Kidney epithelial cell (primary cell): ENCODE measurements around the gene CACNA2D1. TPM values are rescaled to one million over a fixed set of nuclear protein-coding genes. Genes with fewer than 3 reads are reported as not detected.
A peak's percentile ranks its signal among the peaks of the same experiment; 100 is the strongest.

ENCODE experiments used
- DNase-seq: peaks from one replicate; pipeline ENCODE4 v3.0.0-alpha.2; 2010; ENCODE audit warnings: low read depth
- H3K27me3 ChIP-seq: 2 replicates; pipeline ENCODE4 v1.6.0; 2011; ENCODE audit warnings: low read length; ENCODE audit not compliant: control insufficient read depth, insufficient read depth
- H3K36me3 ChIP-seq: 2 replicates; pipeline ENCODE4 v1.5.1; 2011; ENCODE audit warnings: low read length; ENCODE audit not compliant: control insufficient read depth, insufficient read depth
- H3K4me3 ChIP-seq: 2 replicates; pipeline ENCODE4 v1.5.1; 2011; ENCODE audit warnings: low read depth, mild to moderate bottlenecking, control low read depth, low read length
- total RNA-seq: library from RNA; depleted of rRNA; stranded (reverse); fragments of >200 nt; gene quantifications from 2 replicates; pipeline ENCODE4 v1.2.3, GENCODE V29; 2015
- TF ChIP-seq, protein P1 (sequence below): IDR thresholded peaks from 2 replicates; pipeline ENCODE4 v1.5.1; 2011; ENCODE audit warnings: mild to moderate bottlenecking, moderate library complexity, low read length, control low read depth, inconsistent platforms; ENCODE audit not compliant: insufficient read depth, poor library complexity, severe bottlenecking

The CACNA2D1 gene
- total RNA-seq, 1 donor from 2014 or later: 5.9 TPM

DNA sequence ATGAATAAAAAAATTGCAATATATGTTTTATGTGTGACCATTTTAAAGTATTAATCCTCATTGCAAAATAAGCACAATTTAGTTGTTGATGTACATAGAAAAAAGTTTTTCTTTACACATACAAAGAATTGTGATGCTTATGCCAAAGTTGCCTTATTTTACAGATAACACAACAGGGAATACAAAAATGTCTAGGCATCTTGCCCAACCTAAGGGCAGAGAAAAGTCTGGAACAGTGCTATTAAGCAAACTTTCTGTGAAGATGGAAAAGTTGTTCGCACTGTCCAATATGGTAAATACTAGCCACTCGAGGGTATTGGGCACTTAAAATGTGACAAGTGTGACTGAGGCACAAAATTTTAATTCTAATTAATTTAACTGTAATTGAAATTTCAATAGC is 483.6 kb downstream of the CACNA2D1 start:
- DNase-seq: no peak
- Histone ChIP-seq H3K4me3 (no peak overlapping the region), H3K27me3 (no peaks in the 10 kb centered on the region), H3K36me3 (no peaks in the 10 kb centered on the region)
- TF ChIP-seq, protein P1, sequence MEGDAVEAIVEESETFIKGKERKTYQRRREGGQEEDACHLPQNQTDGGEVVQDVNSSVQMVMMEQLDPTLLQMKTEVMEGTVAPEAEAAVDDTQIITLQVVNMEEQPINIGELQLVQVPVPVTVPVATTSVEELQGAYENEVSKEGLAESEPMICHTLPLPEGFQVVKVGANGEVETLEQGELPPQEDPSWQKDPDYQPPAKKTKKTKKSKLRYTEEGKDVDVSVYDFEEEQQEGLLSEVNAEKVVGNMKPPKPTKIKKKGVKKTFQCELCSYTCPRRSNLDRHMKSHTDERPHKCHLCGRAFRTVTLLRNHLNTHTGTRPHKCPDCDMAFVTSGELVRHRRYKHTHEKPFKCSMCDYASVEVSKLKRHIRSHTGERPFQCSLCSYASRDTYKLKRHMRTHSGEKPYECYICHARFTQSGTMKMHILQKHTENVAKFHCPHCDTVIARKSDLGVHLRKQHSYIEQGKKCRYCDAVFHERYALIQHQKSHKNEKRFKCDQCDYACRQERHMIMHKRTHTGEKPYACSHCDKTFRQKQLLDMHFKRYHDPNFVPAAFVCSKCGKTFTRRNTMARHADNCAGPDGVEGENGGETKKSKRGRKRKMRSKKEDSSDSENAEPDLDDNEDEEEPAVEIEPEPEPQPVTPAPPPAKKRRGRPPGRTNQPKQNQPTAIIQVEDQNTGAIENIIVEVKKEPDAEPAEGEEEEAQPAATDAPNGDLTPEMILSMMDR: no peak

DNA sequence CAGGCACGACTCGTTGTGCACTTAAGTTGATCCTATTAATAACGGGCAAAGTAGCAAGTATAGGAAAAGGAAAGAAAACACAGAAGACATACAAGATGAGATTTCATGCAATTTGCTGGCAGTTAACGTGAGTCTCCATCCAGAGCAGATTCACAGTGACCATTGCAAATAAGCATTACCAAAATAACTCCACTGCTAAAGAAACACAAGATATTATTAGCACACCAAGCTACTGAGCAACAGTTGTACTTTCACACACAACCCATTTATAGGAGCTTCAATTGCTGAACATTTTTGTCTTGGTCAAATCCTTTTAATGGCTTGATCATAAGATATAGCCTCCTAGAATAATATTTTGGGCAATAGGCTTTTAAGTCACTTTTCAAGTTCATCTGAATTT is 486.1 kb downstream of the CACNA2D1 start:
- DNase-seq: no peak
- H3K4me3 ChIP-seq: no peak overlapping the region
- H3K27me3 ChIP-seq: no peaks in the 10 kb centered on the region
- TF ChIP-seq, protein P1: no peak
- H3K36me3 ChIP-seq: no peaks in the 10 kb centered on the region

DNA sequence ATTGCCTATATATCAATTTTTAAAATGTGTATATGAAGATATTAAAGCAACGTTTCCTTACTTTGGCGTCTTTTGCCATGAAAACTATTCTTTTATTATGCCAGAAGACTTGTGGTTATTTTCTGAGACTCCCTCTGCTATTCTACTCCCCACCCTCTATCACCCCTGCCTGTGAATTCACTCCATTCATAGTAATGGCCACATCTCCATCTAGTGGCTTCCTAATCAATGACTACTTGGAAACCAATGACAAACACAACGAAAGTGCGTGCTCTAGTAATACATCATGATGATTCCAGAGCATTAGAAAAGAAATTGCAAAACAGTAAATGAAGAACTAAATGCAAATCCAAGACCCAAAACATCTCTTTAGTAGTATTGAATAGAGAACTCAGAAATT is 487.1 kb downstream of the CACNA2D1 start:
- Histone ChIP-seq H3K36me3 (no peaks in the 10 kb centered on the region), H3K27me3 (no peaks in the 10 kb centered on the region), H3K4me3 (no peak overlapping the region)
- DNase-seq: no peak
- TF ChIP-seq, protein P1: peak; percentile 54

DNA sequence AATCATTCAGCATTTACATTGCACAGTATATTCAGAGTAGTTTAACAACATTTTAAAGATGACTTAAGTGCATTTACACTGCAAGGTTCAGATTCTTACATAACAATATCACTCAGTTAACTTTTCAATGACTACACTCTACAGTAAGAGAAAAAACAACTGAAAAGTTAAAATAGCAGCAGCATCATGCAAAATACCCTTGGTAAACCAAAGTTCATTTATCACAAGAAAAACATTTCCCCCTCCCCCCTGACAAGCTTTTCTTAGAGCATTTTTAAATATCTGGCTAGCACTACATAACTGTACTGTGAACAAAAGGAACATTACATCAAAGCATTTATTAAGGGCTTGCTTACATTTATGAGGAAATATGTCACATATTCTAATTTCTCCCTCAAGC is 494.3 kb downstream of the CACNA2D1 start:
- Histone ChIP-seq H3K36me3 (no peaks in the 10 kb centered on the region), H3K4me3 (no peak overlapping the region), H3K27me3 (no peaks in the 10 kb centered on the region)
- TF ChIP-seq, protein P1: no peak
- DNase-seq: no peak

DNA sequence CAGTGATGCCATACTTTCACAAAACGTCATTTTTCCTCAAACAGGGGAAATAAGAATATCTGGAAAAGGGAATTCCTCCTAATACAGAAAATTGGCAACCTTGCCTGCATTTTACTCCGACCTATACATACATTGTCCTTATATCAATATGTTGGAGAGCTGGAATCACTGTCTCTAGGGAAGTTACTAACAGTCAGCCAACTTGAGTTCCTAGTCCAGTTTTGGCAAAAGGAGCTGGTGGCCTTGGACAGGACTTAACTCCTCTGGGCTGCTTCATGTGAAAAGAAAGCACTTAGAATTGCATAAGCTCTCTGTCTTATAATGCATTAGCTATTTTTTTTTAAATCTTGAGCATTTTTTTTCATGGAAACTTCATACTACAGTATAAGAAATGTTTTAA is 499.5 kb downstream of the CACNA2D1 start:
- no peak for DNase-seq
- Histone ChIP-seq H3K4me3 (no peak overlapping the region), H3K36me3 (no peaks in the 10 kb centered on the region), H3K27me3 (no peaks in the 10 kb centered on the region)
- TF ChIP-seq, protein P1: no peak

DNA sequence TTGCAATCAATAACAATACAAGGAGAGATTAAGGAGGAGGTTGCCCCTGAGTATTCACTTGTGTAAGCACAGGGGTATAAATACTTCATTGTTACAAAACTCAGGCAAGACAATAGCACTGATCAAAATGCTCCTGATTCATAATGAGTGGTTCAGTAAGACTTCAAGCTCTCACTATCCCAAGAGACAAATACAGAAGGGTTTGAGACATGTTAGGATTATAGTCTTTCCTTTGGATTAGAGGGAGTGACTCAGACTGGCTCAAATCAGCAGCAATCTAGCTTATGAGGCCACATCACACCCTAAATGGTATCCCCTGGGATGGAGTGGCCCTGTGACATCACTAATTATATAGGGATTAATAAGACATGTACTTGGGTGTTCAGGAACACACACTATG is 506.5 kb downstream of the CACNA2D1 start:
- H3K36me3 ChIP-seq: no peaks in the 10 kb centered on the region
- DNase-seq: no peak
- no peak overlapping the region for H3K4me3 ChIP-seq
- H3K27me3 ChIP-seq: no peaks in the 10 kb centered on the region
- TF ChIP-seq, protein P1: no peak
